ENCODE measurements around the gene RELL2. TPM values are rescaled to one million over a fixed set of nuclear protein-coding genes. Genes with fewer than 3 reads are reported as not detected.

RELL2 gene
- total RNA-seq, 1 donor from 2014 or later = 5.6 TPM

DNA sequence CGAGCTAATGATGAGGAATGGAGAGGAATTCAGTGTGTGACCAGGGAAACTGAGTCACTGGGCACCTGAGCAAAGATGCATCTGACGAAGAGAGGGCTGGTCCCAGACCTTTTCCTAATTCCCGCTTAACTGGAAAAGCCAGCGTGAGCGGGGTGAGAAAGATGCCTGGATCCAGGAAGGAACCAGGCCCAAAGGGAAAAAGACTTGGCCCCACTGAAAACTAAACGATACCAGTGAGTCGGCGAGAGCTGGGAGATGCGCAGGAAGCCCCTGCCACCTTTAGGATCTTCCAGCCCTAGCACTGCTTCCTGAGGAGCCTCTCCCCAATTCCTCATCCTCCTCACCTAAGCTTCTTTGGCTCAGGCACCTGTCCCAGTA lies 14.9 kb downstream of the RELL2 start:
- DNase-seq (ENCODE audit: extremely low spot score in 2 of 2) = no peak
- intact Hi-C loops (cut with DNase I) = no loop called here
- Histone ChIP-seq H3K36me3 (peaks cover 0 to 21% of the 10 kb centered on the region in 2 donors), H3K27me3 (no peaks in the 10 kb centered on the region), H3K9me3 (no peaks in the 10 kb centered on the region), H3K4me3 (peak overlapping the region; percentile 57 to 61), H3K4me1 (peaks cover 20% of the 10 kb centered on the region), H3K27ac (peak overlapping the region; percentile 68)
- TF ChIP-seq POLR2AphosphoS5 (IDR thresholded peaks at IDR 0.05; ENCODE audit: insufficient read depth in 1 of 2, low read depth in 1 of 2) (no peak), POLR2A (IDR thresholded peaks at IDR 0.05) (no peak)
- TF ChIP-seq, protein P1, sequence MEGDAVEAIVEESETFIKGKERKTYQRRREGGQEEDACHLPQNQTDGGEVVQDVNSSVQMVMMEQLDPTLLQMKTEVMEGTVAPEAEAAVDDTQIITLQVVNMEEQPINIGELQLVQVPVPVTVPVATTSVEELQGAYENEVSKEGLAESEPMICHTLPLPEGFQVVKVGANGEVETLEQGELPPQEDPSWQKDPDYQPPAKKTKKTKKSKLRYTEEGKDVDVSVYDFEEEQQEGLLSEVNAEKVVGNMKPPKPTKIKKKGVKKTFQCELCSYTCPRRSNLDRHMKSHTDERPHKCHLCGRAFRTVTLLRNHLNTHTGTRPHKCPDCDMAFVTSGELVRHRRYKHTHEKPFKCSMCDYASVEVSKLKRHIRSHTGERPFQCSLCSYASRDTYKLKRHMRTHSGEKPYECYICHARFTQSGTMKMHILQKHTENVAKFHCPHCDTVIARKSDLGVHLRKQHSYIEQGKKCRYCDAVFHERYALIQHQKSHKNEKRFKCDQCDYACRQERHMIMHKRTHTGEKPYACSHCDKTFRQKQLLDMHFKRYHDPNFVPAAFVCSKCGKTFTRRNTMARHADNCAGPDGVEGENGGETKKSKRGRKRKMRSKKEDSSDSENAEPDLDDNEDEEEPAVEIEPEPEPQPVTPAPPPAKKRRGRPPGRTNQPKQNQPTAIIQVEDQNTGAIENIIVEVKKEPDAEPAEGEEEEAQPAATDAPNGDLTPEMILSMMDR (IDR thresholded peaks at IDR 0.05) = no peak

DNA sequence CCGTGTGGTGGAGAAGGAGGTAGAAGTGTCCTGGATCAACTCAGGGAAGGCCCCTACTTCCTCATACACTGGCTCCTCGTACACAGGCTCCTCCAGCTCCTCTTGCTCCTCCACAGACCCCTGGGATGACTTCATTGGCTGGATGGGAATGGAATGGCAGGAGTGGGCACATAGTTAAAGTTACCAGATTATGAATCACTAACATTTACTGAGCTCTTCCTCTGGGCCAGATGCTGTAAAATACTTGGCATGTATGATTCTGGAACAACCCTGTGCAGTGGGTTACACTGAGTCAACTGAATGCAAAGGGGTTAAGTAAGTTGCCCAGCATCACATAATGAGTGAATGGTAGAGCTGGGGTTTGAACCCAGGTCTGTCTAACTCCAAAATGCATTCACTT lies 17.5 kb downstream of the RELL2 start:
- Histone ChIP-seq H3K4me3 (no peak overlapping the region), H3K27ac (no peak overlapping the region), H3K36me3 (peaks cover 0 to 14% of the 10 kb centered on the region in 2 donors), H3K27me3 (no peaks in the 10 kb centered on the region), H3K4me1 (peaks cover 20% of the 10 kb centered on the region), H3K9me3 (no peaks in the 10 kb centered on the region)
- intact Hi-C loops (cut with DNase I) = no loop called here
- TF ChIP-seq POLR2AphosphoS5 (IDR thresholded peaks at IDR 0.05; ENCODE audit: insufficient read depth in 1 of 2, low read depth in 1 of 2) (no peak), POLR2A (IDR thresholded peaks at IDR 0.05) (no peak)
- TF ChIP-seq, protein P1 (IDR thresholded peaks at IDR 0.05) = no peak
- no peak for DNase-seq (ENCODE audit: extremely low spot score in 2 of 2)

DNA sequence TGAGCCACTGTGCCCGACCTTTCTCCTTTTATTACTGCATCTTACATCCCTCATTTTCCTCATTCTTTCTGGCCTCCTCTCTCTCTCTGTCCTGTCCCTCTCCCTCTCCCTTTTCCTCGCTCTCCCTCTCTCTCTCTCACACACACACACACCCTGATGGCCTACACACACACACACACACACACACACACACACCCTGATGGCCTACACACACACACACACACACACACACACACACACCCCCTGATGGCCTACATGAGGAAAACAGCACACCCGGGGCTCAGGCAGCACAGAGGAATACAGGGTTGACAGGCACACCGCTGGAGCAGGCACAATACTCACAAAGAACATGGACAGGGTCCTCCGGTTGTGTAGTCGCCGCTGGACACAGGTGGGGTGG lies 18.2 kb downstream of the RELL2 start:
- TF ChIP-seq POLR2AphosphoS5 (IDR thresholded peaks at IDR 0.05; ENCODE audit: insufficient read depth in 1 of 2, low read depth in 1 of 2) (no peak), POLR2A (IDR thresholded peaks at IDR 0.05) (no peak)
- TF ChIP-seq, protein P1 (IDR thresholded peaks at IDR 0.05) = no peak
- H3K4me1 ChIP-seq = peaks cover 14% of the 10 kb centered on the region

DNA sequence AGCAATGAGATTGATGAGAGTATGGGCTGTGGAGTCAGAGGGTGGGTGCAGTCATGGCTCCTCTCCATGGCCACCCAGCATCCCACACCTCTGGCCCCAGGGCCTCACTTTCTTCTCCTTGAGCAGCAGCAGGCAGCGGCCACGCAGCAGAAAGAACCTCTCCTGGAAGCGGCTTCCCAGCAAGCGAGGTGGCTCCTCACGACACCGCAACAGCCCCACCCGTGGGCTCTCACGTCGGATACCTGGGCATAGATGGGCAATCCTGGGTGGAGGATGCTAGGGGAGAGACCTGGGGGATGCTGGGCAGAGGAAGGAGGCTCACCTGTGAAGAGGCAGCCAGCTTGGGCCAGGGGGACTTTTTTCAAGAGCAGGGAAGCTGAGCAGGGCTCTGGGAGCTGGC lies 19.6 kb downstream of the RELL2 start:
- no peak for TF ChIP-seq POLR2AphosphoS5 (IDR thresholded peaks at IDR 0.05; ENCODE audit: insufficient read depth in 1 of 2, low read depth in 1 of 2)
- no peak for TF ChIP-seq POLR2A (IDR thresholded peaks at IDR 0.05)
- TF ChIP-seq, protein P1 (IDR thresholded peaks at IDR 0.05) = no peak
- Histone ChIP-seq H3K36me3 (peaks cover 0 to 14% of the 10 kb centered on the region in 2 donors), H3K9me3 (no peaks in the 10 kb centered on the region), H3K4me3 (no peak overlapping the region), H3K27ac (no peak overlapping the region), H3K27me3 (no peaks in the 10 kb centered on the region), H3K4me1 (peaks cover 4% of the 10 kb centered on the region)
- intact Hi-C loops (cut with DNase I) = no loop called here
- DNase-seq (ENCODE audit: extremely low spot score in 2 of 2) = no peak

More for the DNA sequence above, 18.2 kb downstream of the RELL2 start:
- Histone ChIP-seq H3K27me3 (no peaks in the 10 kb centered on the region), H3K36me3 (peaks cover 0 to 14% of the 10 kb centered on the region in 2 donors), H3K4me3 (no peak overlapping the region), H3K27ac (no peak overlapping the region), H3K9me3 (no peaks in the 10 kb centered on the region)
- no peak for DNase-seq (ENCODE audit: extremely low spot score in 2 of 2)
- intact Hi-C loops (cut with DNase I) = no loop called here

DNA sequence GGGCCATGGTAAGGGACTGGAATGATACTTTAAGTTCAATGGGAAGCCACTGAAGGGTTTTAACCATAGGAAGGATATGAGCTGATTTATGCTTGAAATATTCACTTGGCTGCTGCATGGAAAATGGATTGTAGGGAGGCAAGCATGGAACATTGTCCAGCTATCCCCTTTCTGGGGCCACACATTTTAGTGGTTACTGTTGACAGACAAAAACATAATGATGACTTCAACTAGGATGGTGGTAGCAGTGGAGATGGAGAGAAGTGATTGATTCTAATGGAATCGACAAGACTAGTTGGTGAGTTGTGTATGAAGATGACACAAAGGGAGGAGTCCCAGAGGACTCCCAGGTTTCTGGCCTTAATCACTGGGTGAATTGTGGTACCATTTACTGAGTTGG lies 20.6 kb downstream of the RELL2 start:
- no peak overlapping the region for H3K27ac ChIP-seq
- no peaks in the 10 kb centered on the region for H3K27me3 ChIP-seq
- H3K36me3 ChIP-seq = peaks cover 0 to 14% of the 10 kb centered on the region in 2 donors
- no peaks in the 10 kb centered on the region for H3K9me3 ChIP-seq
- H3K4me3 ChIP-seq = no peak overlapping the region
- no peaks in the 10 kb centered on the region for H3K4me1 ChIP-seq
- intact Hi-C loops (cut with DNase I) = no loop called here
- no peak for DNase-seq (ENCODE audit: extremely low spot score in 2 of 2)
- TF ChIP-seq POLR2AphosphoS5 (IDR thresholded peaks at IDR 0.05; ENCODE audit: insufficient read depth in 1 of 2, low read depth in 1 of 2) (no peak), POLR2A (IDR thresholded peaks at IDR 0.05) (no peak)
- TF ChIP-seq, protein P1 (IDR thresholded peaks at IDR 0.05) = no peak

Data from vagina (tissue), 2 donors.